K562 (cell line): ENCODE measurements around the gene CCDC194. TPM values are rescaled to one million over a fixed set of nuclear protein-coding genes. Genes with fewer than 3 reads are reported as not detected.
A peak's percentile ranks its signal among the peaks of the same experiment; 100 is the strongest.

Experiments used
- KLF1 ChIP-seq: fragments of 450-650 bp; IDR thresholded peaks from 2 replicates; pipeline ENCODE4 v1.6.1; 2016; ENCODE audit warnings: missing genetic modification characterization, missing compliant biosample characterization
- MAFF ChIP-seq: IDR thresholded peaks from 2 replicates; pipeline ENCODE4 v1.6.1; 2012; ENCODE audit warnings: low read length, improper control_type of control experiment
- MECOM ChIP-seq: fragments of 250-450 bp; sonication (Bioruptor Pico); IDR thresholded peaks from 2 replicates; pipeline ENCODE4 v1.8.0; 2022; ENCODE audit warnings: inconsistent platforms
- NKRF ChIP-seq: fragments of 450-650 bp; IDR thresholded peaks from 2 replicates; pipeline ENCODE4 v1.6.1; 2016; ENCODE audit warnings: borderline replicate concordance
- NR2F6 ChIP-seq: fragments of 450-650 bp; formaldehyde crosslinking; IDR thresholded peaks from 2 replicates; pipeline ENCODE4 v1.4.0; 2020; ENCODE audit warnings: mild to moderate bottlenecking
- RAD51 ChIP-seq: fragments of 450-650 bp; IDR thresholded peaks from 2 replicates; pipeline ENCODE4 v1.7.1; 2016; ENCODE audit warnings: low read depth, mild to moderate bottlenecking, borderline replicate concordance
- SIN3A ChIP-seq, 2 experiments: fragments of 150-350 bp in 1 of 2; IDR thresholded peaks; 2 replicates each; pipeline ENCODE4 v1.6.1; 2011 to 2016; ENCODE audit warnings: borderline replicate concordance in 2 of 2, low read depth in 2 of 2, low read length in 2 of 2, mild to moderate bottlenecking in 2 of 2, moderate library complexity in 2 of 2; ENCODE audit not compliant: control insufficient read depth in 1 of 2
- STAT5B ChIP-seq: fragments of 250-450 bp; sonication (Bioruptor Pico); IDR thresholded peaks from 2 replicates; pipeline ENCODE4 v1.8.0; 2021; ENCODE audit warnings: mild to moderate bottlenecking, inconsistent platforms
- WHSC1 ChIP-seq: IDR thresholded peaks from one replicate; pipeline ENCODE4 v1.6.1; 2012; ENCODE audit warnings: low read length, control low read depth, inconsistent platforms
- ZBTB8A ChIP-seq: fragments of 450-650 bp; IDR thresholded peaks from 2 replicates; pipeline ENCODE4 v1.6.1; 2018; ENCODE audit warnings: mild to moderate bottlenecking, moderate library complexity; ENCODE audit not compliant: partially characterized antibody
- ZNF408 ChIP-seq: fragments of 250-450 bp; sonication (Bioruptor Pico); IDR thresholded peaks from 2 replicates; pipeline ENCODE4 v1.4.0; 2020; ENCODE audit warnings: low read depth, mild to moderate bottlenecking, moderate library complexity
- ZNF609 ChIP-seq: sonication (generic); formaldehyde crosslinking; IDR thresholded peaks from 2 replicates; pipeline ENCODE4 v1.8.1; 2023; ENCODE audit warnings: missing genetic modification reagents, mild to moderate bottlenecking, borderline replicate concordance
- polyA plus RNA-seq, 8 experiments: library from polyadenylated mRNA; depleted of rRNA in 4 of 8; stranded (reverse) in 5 of 8; unstranded in 3 of 8; fragments of >200 nt; fragmentation: Nextera tagmentation in 2 of 8; fragmentation: Illumina TruSeq in 1 of 8; extraction: Ambion mirVana in 2 of 8; extraction: Trizol in 1 of 8; gene quantifications; 2 replicates each; pipeline versions ENCODE4 v1.2.1 to v1.2.3, GENCODE V29; 2011 to 2014; ENCODE audit warnings: inconsistent platforms in 1 of 8, missing spikeins in 1 of 8
- total RNA-seq, 7 experiments: library from RNA; depleted of rRNA in 6 of 7; stranded (reverse); fragments of >200 nt in 6 of 7; fragmentation: Illumina TruSeq in 2 of 7; extraction: Trizol in 2 of 7; gene quantifications; 2 replicates each; pipeline versions ENCODE4 v1.2.1 to v1.2.3, GENCODE V29; 2011 to 2021; ENCODE audit warnings: low replicate concordance in 1 of 7
- TF ChIP-seq, protein P1 (sequence below): fragments of 450-650 bp; IDR thresholded peaks from 2 replicates; pipeline ENCODE4 v1.6.1; 2017; ENCODE audit warnings: antibody characterized with exemption, mild to moderate bottlenecking
- TF ChIP-seq, protein P2 (sequence below): sonication (generic); formaldehyde crosslinking; IDR thresholded peaks from 2 replicates; pipeline ENCODE4 v1.8.1; 2022; ENCODE audit warnings: missing genetic modification reagents

CCDC194 gene
- total and polyA plus RNA-seq, 9 of the 15 experiments (the other 6 are each of a cell fraction or from before 2014, with no cell fraction given): 0.13 to 1.3 (median 0.39) TPM; not detected in 3

GRCh38 chr19:17405250-17406045 is 11.5 kb upstream of the CCDC194 start, which contains the start of gene BST2 (continued):
- TF ChIP-seq ZNF609 (CRISPR knock-in tag): no peak
- no peak for TF ChIP-seq MAFF
- no peak for TF ChIP-seq STAT5B
- no peak for TF ChIP-seq RAD51
- no peak for TF ChIP-seq ZBTB8A
- TF ChIP-seq WHSC1: no peak
- no peak for TF ChIP-seq MECOM (CRISPR knock-in tag)
- peak; percentile 38; the same call in 1 of the 2 replicates for TF ChIP-seq NKRF
- TF ChIP-seq, protein P1, sequence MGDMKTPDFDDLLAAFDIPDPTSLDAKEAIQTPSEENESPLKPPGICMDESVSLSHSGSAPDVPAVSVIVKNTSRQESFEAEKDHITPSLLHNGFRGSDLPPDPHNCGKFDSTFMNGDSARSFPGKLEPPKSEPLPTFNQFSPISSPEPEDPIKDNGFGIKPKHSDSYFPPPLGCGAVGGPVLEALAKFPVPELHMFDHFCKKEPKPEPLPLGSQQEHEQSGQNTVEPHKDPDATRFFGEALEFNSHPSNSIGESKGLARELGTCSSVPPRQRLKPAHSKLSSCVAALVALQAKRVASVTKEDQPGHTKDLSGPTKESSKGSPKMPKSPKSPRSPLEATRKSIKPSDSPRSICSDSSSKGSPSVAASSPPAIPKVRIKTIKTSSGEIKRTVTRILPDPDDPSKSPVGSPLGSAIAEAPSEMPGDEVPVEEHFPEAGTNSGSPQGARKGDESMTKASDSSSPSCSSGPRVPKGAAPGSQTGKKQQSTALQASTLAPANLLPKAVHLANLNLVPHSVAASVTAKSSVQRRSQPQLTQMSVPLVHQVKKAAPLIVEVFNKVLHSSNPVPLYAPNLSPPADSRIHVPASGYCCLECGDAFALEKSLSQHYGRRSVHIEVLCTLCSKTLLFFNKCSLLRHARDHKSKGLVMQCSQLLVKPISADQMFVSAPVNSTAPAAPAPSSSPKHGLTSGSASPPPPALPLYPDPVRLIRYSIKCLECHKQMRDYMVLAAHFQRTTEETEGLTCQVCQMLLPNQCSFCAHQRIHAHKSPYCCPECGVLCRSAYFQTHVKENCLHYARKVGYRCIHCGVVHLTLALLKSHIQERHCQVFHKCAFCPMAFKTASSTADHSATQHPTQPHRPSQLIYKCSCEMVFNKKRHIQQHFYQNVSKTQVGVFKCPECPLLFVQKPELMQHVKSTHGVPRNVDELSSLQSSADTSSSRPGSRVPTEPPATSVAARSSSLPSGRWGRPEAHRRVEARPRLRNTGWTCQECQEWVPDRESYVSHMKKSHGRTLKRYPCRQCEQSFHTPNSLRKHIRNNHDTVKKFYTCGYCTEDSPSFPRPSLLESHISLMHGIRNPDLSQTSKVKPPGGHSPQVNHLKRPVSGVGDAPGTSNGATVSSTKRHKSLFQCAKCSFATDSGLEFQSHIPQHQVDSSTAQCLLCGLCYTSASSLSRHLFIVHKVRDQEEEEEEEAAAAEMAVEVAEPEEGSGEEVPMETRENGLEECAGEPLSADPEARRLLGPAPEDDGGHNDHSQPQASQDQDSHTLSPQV: peak; percentile 53; the same call in 1 of the 2 replicates
- TF ChIP-seq SIN3A (IDR thresholded peaks at IDR 0.05; ENCODE audit: borderline replicate concordance in 2 of 2, control insufficient read depth in 1 of 2, low read depth in 2 of 2, low read length in 2 of 2): peak in 1 of 2 experiments; percentile 47; a peak in 2 of 4 replicates
- TF ChIP-seq, protein P2, sequence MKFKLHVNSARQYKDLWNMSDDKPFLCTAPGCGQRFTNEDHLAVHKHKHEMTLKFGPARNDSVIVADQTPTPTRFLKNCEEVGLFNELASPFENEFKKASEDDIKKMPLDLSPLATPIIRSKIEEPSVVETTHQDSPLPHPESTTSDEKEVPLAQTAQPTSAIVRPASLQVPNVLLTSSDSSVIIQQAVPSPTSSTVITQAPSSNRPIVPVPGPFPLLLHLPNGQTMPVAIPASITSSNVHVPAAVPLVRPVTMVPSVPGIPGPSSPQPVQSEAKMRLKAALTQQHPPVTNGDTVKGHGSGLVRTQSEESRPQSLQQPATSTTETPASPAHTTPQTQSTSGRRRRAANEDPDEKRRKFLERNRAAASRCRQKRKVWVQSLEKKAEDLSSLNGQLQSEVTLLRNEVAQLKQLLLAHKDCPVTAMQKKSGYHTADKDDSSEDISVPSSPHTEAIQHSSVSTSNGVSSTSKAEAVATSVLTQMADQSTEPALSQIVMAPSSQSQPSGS (CRISPR knock-in tag): no peak
- no peak for TF ChIP-seq KLF1 (tag)
- TF ChIP-seq ZNF408 (CRISPR knock-in tag): no peak
- TF ChIP-seq NR2F6 (CRISPR knock-in tag): no peak
